ENCODE results near the gene TDRD7.

The TDRD7 gene

GRCh38 chr9:97437051-97437600 is 25.2 kb downstream of the TDRD7 start:
- TF ChIP-seq FOXP2 (optimal IDR thresholded peaks at IDR 0.05; ENCODE audit: borderline replicate concordance, extremely low read depth, extremely low read length, insufficient read depth), result no peak
- no peak for TF ChIP-seq SIN3A (IDR thresholded peaks at IDR 0.05; ENCODE audit: borderline replicate concordance, insufficient read depth, low read length)
- no peak for TF ChIP-seq TAF1 (IDR thresholded peaks at IDR 0.05; ENCODE audit: borderline replicate concordance, insufficient read depth, low read length)
- TF ChIP-seq REST (IDR thresholded peaks at IDR 0.05; ENCODE audit: insufficient read depth in 1 of 2, low read depth in 2 of 2, low read length in 2 of 2), result no peak
- no peak for TF ChIP-seq POLR2AphosphoS5 (IDR thresholded peaks at IDR 0.05; ENCODE audit: low read depth, low read length)

- TF ChIP-seq TAF1 (IDR thresholded peaks at IDR 0.05; ENCODE audit: borderline replicate concordance, insufficient read depth, low read length), result no peak
- no peak for TF ChIP-seq POLR2AphosphoS5 (IDR thresholded peaks at IDR 0.05; ENCODE audit: low read depth, low read length)
- no peak for TF ChIP-seq SIN3A (IDR thresholded peaks at IDR 0.05; ENCODE audit: borderline replicate concordance, insufficient read depth, low read length)
- no peak for TF ChIP-seq REST (IDR thresholded peaks at IDR 0.05; ENCODE audit: insufficient read depth in 1 of 2, low read depth in 2 of 2, low read length in 2 of 2)
- TF ChIP-seq FOXP2 (optimal IDR thresholded peaks at IDR 0.05; ENCODE audit: borderline replicate concordance, extremely low read depth, extremely low read length, insufficient read depth), result no peak
These were observed 26.4 kb downstream of the TDRD7 start for GRCh38 chr9:97438257-97438656.

DNA sequence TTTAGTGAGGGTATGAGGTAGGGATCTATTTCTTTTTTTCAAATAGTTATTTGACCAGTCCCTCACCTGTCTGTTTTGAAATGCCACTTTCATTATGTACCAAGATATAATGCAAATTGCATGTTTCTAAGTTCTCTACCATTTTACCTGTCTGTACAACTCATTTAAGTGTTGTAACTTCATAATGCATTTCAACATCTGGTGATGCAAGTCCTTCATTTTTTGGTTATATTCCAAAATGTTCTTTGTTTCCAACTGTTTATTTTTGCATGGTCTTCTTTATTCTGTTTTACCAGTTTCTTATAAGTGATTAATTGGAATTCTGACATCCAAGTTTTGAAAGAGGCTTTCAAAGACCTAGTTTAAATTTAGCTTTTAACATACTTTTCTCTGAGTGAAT is 26.8 kb downstream of the TDRD7 start:
- TF ChIP-seq TAF1 (IDR thresholded peaks at IDR 0.05; ENCODE audit: borderline replicate concordance, insufficient read depth, low read length) (no peak), REST (IDR thresholded peaks at IDR 0.05; ENCODE audit: insufficient read depth in 1 of 2, low read depth in 2 of 2, low read length in 2 of 2) (no peak), SIN3A (IDR thresholded peaks at IDR 0.05; ENCODE audit: borderline replicate concordance, insufficient read depth, low read length) (no peak)

DNA sequence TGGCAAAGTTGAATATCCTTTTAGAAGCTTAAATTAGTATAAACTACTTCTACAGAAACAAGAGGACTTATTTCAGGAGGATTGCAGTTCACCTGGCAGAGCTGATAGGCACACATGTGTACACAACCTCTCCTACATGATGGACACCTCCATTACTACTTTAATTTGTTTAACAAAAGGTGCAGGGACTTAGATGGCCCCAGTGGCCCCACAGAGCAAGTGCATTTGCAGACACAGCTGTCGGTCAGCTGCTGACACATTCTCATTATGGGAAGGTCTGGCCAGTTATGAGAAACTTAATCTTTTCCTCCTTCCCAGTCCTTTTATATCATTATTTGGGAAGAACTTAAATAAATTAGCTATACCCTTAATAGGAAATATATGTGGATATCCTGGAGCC is 28.3 kb downstream of the TDRD7 start:
- TF ChIP-seq FOXP2 (optimal IDR thresholded peaks at IDR 0.05; ENCODE audit: borderline replicate concordance, extremely low read depth, extremely low read length, insufficient read depth) (no peak), SIN3A (IDR thresholded peaks at IDR 0.05; ENCODE audit: borderline replicate concordance, insufficient read depth, low read length) (no peak), TAF1 (IDR thresholded peaks at IDR 0.05; ENCODE audit: borderline replicate concordance, insufficient read depth, low read length) (no peak), POLR2AphosphoS5 (IDR thresholded peaks at IDR 0.05; ENCODE audit: low read depth, low read length) (no peak), REST (IDR thresholded peaks at IDR 0.05; ENCODE audit: insufficient read depth in 1 of 2, low read depth in 2 of 2, low read length in 2 of 2) (no peak)

GRCh38 chr9:97441729-97442128 is 29.8 kb downstream of the TDRD7 start:
- no peak for TF ChIP-seq SIN3A (IDR thresholded peaks at IDR 0.05; ENCODE audit: borderline replicate concordance, insufficient read depth, low read length)
- no peak for TF ChIP-seq FOXP2 (optimal IDR thresholded peaks at IDR 0.05; ENCODE audit: borderline replicate concordance, extremely low read depth, extremely low read length, insufficient read depth)
- TF ChIP-seq TAF1 (IDR thresholded peaks at IDR 0.05; ENCODE audit: borderline replicate concordance, insufficient read depth, low read length), result no peak
- no peak for TF ChIP-seq REST (IDR thresholded peaks at IDR 0.05; ENCODE audit: insufficient read depth in 1 of 2, low read depth in 2 of 2, low read length in 2 of 2)
- TF ChIP-seq POLR2AphosphoS5 (IDR thresholded peaks at IDR 0.05; ENCODE audit: low read depth, low read length), result no peak
